A673 (cell line): ENCODE measurements around the gene SGSM1. TPM values are rescaled to one million over a fixed set of nuclear protein-coding genes. Genes with fewer than 3 reads are reported as not detected.

Experiments used
- BruUV-seq: library from RNA; stranded (reverse); fragments of 400-500 nt; replicated peaks from 2 replicates; lab custom pipeline; 2021; lab: Mats Ljungman, UMichigan
- CTCF ChIA-PET: fragments of 300-600 bp; sonication (Branson Sonifier 250); formaldehyde crosslinking; loops from one replicate; lab custom pipeline; 2022; ENCODE audit warnings: antibody characterized with exemption; lab: Charles Lee
- POLR2A ChIA-PET: fragments of 300-600 bp; sonication (Branson Sonifier 250); formaldehyde crosslinking; loops from one replicate; lab custom pipeline; 2022; ENCODE audit warnings: antibody characterized with exemption; ENCODE audit not compliant: low non-redundant PET; lab: Charles Lee
- DNase-seq: peaks from one replicate; pipeline ENCODE4 v3.0.0-alpha.2; 2015; ENCODE audit warnings: low spot score
- H3K27ac ChIP-seq: fragments of 200-600 bp; sonication (generic); 2 replicates; pipeline ENCODE4 v1.5.1; 2016; ENCODE audit warnings: mixed run types, low read depth, mild to moderate bottlenecking, mixed read lengths, antibody characterized with exemption, low read length; ENCODE audit not compliant: poor library complexity, severe bottlenecking
- H3K27me3 ChIP-seq: fragments of 200-600 bp; sonication (generic); replicated peaks from 2 replicates; pipeline ENCODE4 v1.6.1; 2017; ENCODE audit warnings: mixed run types, low read depth, mild to moderate bottlenecking, mixed read lengths, antibody characterized with exemption, low read length; ENCODE audit not compliant: insufficient read depth, poor library complexity
- H3K36me3 ChIP-seq: fragments of 200-600 bp; sonication (generic); 2 replicates; pipeline ENCODE4 v1.6.1; 2016; ENCODE audit warnings: mixed run types, mild to moderate bottlenecking, mixed read lengths, antibody characterized with exemption, low read length; ENCODE audit not compliant: insufficient read depth, poor library complexity, severe bottlenecking
- H3K4me1 ChIP-seq: fragments of 200-600 bp; sonication (generic); 2 replicates; pipeline ENCODE4 v1.6.1; 2017; ENCODE audit warnings: mixed run types, mild to moderate bottlenecking, mixed read lengths, antibody characterized with exemption, low read length; ENCODE audit not compliant: insufficient read depth, poor library complexity, severe bottlenecking
- H3K4me3 ChIP-seq: fragments of 200-600 bp; sonication (generic); 2 replicates; pipeline ENCODE4 v1.5.1; 2016; ENCODE audit warnings: low read depth, mixed run types, mild to moderate bottlenecking, mixed read lengths, low read length; ENCODE audit not compliant: poor library complexity, severe bottlenecking
- H3K9me3 ChIP-seq: fragments of 200-600 bp; sonication (generic); 2 replicates; pipeline ENCODE4 v1.6.1; 2016; ENCODE audit warnings: mixed run types, low read depth, mild to moderate bottlenecking, mixed read lengths, antibody characterized with exemption, low read length; ENCODE audit not compliant: poor library complexity, severe bottlenecking
- EZH2 ChIP-seq: fragments of 200-600 bp; sonication (generic); IDR thresholded peaks from 2 replicates; pipeline ENCODE4 v1.6.1; 2017; ENCODE audit warnings: borderline replicate concordance, low read depth, mild to moderate bottlenecking, mixed read lengths, antibody characterized with exemption, low read length; ENCODE audit not compliant: poor library complexity, severe bottlenecking
- intact Hi-C: fragments of 100-400 bp; cut with micrococcal nuclease; formaldehyde crosslinking; loops from one replicate; pipeline ENCODE4 v1.10.0; 2022; ENCODE audit not compliant: unreplicated experiment
- total RNA-seq: library from RNA; stranded (reverse); gene quantifications from 2 replicates; pipeline ENCODE4 v1.2.3, GENCODE V29; 2021
- TF ChIP-seq, protein P1 (sequence below): fragments of 300-800, 200-600 bp; sonication (generic); conservative IDR thresholded peaks from 2 replicates; pipeline ENCODE4 v1.5.1; 2017; ENCODE audit warnings: low read depth, mild to moderate bottlenecking, antibody characterized with exemption, low read length, moderate library complexity, mixed read lengths

The SGSM1 gene
- total RNA-seq, 1 experiment from 2014 or later, result not detected

DNA sequence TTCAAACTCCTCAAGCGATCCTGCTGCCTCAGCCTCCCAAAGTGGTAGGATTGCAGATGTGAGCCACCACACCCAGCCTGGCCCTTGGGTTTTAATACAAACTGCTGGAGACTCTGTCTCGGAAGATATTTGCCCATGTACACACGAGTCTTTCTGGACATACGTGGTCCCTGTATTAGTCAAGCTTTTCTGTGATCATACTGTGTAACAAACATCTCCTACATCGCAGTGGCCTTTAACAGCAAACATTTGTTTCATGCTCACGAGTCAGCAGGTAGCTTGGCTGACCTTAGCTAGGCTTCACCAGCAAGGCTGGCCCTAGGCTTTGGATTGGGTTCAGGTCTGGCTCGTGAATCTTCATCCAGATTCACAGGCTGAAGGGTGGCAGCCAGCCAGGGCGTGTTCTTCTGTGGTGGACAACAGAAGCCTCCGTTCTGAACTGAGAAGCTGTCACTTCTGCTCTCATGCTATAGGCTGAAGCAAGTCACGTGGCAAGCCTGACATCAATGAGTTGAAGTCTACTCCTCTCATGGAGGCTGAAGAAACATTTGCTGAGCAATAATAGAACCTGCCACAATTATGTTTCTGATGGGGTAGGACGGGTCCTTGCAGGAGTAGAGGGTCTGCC, 155.3 kb downstream of the SGSM1 start:
- DNase-seq, result no peak
- no peaks in the 10 kb centered on the region for H3K36me3 ChIP-seq
- intact Hi-C loops, result no loop called here
- CTCF ChIA-PET, result no interaction called here
- no peaks in the 10 kb centered on the region for H3K9me3 ChIP-seq
- no peak overlapping the region for H3K27ac ChIP-seq
- no TSS peak for BruUV-seq
- no peaks in the 10 kb centered on the region for H3K4me1 ChIP-seq
- TF ChIP-seq, protein P1, sequence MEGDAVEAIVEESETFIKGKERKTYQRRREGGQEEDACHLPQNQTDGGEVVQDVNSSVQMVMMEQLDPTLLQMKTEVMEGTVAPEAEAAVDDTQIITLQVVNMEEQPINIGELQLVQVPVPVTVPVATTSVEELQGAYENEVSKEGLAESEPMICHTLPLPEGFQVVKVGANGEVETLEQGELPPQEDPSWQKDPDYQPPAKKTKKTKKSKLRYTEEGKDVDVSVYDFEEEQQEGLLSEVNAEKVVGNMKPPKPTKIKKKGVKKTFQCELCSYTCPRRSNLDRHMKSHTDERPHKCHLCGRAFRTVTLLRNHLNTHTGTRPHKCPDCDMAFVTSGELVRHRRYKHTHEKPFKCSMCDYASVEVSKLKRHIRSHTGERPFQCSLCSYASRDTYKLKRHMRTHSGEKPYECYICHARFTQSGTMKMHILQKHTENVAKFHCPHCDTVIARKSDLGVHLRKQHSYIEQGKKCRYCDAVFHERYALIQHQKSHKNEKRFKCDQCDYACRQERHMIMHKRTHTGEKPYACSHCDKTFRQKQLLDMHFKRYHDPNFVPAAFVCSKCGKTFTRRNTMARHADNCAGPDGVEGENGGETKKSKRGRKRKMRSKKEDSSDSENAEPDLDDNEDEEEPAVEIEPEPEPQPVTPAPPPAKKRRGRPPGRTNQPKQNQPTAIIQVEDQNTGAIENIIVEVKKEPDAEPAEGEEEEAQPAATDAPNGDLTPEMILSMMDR, result no peak
- no peak for TF ChIP-seq EZH2
- no peak overlapping the region for H3K4me3 ChIP-seq
- no peaks in the 10 kb centered on the region for H3K27me3 ChIP-seq
- POLR2A ChIA-PET, result no interaction called here

DNA sequence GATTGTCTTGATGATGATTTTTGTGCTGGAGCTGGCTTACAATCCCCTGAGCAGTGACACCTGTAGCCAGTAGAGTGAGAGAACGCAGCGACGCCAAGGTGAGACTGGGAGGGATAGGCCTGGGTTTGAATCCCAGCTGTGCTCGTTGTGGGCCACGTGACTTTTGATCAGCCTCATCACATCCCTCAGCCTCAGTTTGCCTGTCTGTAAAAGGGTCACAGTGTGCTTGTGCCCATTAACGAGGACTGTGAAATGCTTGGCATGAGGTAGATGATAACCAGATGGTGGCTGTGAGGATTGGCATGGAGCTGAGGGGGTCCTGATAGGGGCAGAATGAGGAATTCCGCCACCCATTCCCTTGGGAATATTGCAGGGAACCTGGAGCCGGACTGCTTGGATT, 156.1 kb downstream of the SGSM1 start:
- Histone ChIP-seq H3K4me1 (no peaks in the 10 kb centered on the region), H3K4me3 (no peak overlapping the region), H3K9me3 (no peaks in the 10 kb centered on the region), H3K36me3 (no peaks in the 10 kb centered on the region), H3K27me3 (no peaks in the 10 kb centered on the region), H3K27ac (no peak overlapping the region)
- BruUV-seq, result no TSS peak
- ChIA-PET CTCF (no interaction called here), POLR2A (no interaction called here)
- intact Hi-C loops, result no loop called here
- DNase-seq, result no peak
- TF ChIP-seq, protein P1, result no peak

DNA sequence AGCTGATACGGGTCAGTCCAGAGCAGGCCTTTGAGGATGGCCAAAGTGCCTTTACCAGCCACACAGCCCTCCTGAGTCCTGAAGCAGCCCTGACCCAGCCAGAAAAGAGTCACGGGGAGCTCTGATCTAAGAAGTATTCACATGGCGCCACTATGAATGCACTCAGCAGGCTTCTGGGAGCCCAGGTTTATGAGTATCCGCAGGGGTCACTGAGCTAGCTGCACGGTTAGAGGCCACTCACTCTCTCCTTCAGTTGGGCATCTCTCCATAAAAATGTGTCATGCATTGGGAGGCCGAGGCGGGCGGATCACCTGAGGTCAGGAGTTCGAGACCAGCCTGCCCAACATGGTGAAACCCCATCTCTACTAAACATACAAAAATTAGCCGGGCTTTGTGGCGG, 156.8 kb downstream of the SGSM1 start:
- POLR2A ChIA-PET, result no interaction called here
- no peak for DNase-seq
- Histone ChIP-seq H3K27me3 (no peaks in the 10 kb centered on the region), H3K36me3 (no peaks in the 10 kb centered on the region), H3K9me3 (no peaks in the 10 kb centered on the region), H3K4me1 (no peaks in the 10 kb centered on the region), H3K4me3 (no peak overlapping the region), H3K27ac (no peak overlapping the region)
- TF ChIP-seq, protein P1, result no peak
- no peak for TF ChIP-seq EZH2
- CTCF ChIA-PET, result no interaction called here
- BruUV-seq, result no TSS peak
- intact Hi-C loops, result no loop called here
